ENCODE data around the gene NEO1. TPM values are rescaled to one million over a fixed set of nuclear protein-coding genes. Genes with fewer than 3 reads are reported as not detected.

Gene NEO1
- total and polyA plus RNA-seq, 2 of the 13 experiments (the other 11 are each of a cell fraction or from before 2014, with no cell fraction given): 8.4 to 11.0 TPM

DNA sequence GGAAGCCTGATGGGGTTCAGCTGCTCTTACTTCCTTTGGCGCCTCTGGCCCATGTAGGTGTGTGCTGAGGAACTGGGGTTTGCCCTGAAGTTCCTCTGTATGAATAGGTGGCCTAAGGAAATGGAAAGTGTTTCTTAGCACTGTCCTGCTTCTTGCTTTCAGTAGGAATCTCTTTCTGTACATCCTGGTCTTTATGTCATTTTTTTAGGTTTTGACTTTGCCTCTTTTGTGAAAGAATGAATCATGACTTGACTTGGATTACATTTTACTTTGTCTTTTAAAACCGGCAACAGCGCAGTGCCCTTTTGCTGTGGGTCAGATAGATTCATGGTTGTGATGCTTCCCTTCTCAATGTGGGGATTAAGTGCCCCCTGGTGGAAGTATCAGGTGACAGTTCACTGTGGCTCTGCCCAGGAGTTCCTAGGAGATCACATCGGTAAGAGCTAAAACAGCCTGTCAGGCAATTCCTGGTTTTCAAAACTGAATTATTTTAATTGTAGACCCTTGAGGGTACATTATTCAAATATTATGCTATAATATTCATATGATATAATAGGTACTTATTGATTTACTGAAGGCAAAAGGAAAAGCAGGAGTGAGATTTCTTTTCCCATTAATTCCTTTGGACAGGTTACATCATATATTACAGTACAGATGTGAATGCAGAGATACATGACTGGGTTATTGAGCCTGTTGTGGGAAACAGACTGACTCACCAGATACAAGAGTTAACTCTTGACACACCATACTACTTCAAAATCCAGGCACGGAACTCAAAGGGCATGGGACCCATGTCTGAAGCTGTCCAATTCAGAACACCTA, 221.1 kb downstream of the NEO1 start:
- Histone ChIP-seq H3K4me1 (ENCODE audit: insufficient read depth, low read length) (peaks cover 20% of the 10 kb centered on the region), H3K27me3 (ENCODE audit: control insufficient read depth in 1 of 2, insufficient read depth in 2 of 2, low read length in 2 of 2) (no peaks in the 10 kb centered on the region), H2AFZ (ENCODE audit: low read length) (no peak overlapping the region), H3K4me3 (replicated peaks in 1 of 3; ENCODE audit: insufficient read depth in 1 of 3, low read depth in 2 of 3, low read length in 3 of 3) (no peak overlapping the region), H3K4me2 (ENCODE audit: low read depth, low read length) (no peak overlapping the region), H3K9ac (ENCODE audit: insufficient read depth, low read depth, low read length) (no peak overlapping the region), H3K9me3 (ENCODE audit: low read length) (no peaks in the 10 kb centered on the region), H3K79me2 (ENCODE audit: insufficient read depth, low read length) (no peaks in the 10 kb centered on the region), H3K36me3 (replicated peaks in 1 of 2; ENCODE audit: control insufficient read depth in 1 of 2, insufficient read depth in 2 of 2, low read length in 2 of 2) (no peaks in the 10 kb centered on the region; a peak in 1 of 5 replicates), H4K20me1 (ENCODE audit: insufficient read depth, low read length) (no peaks in the 10 kb centered on the region), H3K27ac (ENCODE audit: extremely low read length, insufficient read depth, low read length) (no peak overlapping the region)
- intact Hi-C loops (cut with micrococcal nuclease; ENCODE audit: unreplicated experiment) (loop anchor here (1.0 kb wide), 1 partner anchor 32 kb away; no protein-coding TSS in a partner anchor), in situ Hi-C loops (cut with HindIII; ENCODE audit: extremely low pct_ligation_motif_present, low pct_unique_long_range_greater_than_20kb) (no loop called here)
- DNase-seq (ENCODE audit: low spot score) (peak; percentile 42), FAIRE-seq (peak; percentile 81), ATAC-seq (peak; percentile 82)
- peak; percentile 77 for TF ChIP-seq SMC3 (IDR thresholded peaks at IDR 0.05; ENCODE audit: low read length)
- peak; percentile 66; the same call in 1 of the 2 replicates for TF ChIP-seq SIX1 (CRISPR knock-in tag; IDR thresholded peaks at IDR 0.05; ENCODE audit: borderline replicate concordance)
- TF ChIP-seq RAD21 (CRISPR knock-in tag; IDR thresholded peaks at IDR 0.05): 0 out of 2 replicates have a peak, but pooled peaks have one; percentile 28
- TF ChIP-seq STAG1 (CRISPR knock-in tag; IDR thresholded peaks at IDR 0.05): peak; percentile 68
- TF ChIP-seq, protein P1, sequence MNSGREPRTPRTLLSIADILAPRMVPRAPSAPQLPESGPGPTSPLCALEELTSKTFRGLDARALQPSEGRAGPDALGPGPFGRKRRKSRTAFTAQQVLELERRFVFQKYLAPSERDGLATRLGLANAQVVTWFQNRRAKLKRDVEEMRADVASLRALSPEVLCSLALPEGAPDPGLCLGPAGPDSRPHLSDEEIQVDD (CRISPR knock-in tag; IDR thresholded peaks at IDR 0.05; ENCODE audit: borderline replicate concordance): no peak
- no peak for TF ChIP-seq MLLT10 (CRISPR knock-in tag; IDR thresholded peaks at IDR 0.05)
- peak; percentile 77 for TF ChIP-seq CTCF (CRISPR knock-in tag; IDR thresholded peaks at IDR 0.05)
- ChIA-PET POLR2A (no interaction called here), CTCF (ENCODE audit: low intra/inter-chr PET ratio, low total read pairs) (interaction anchor here (0.8 to 3.1 kb wide), 3 partner anchors 29 to 551 kb away, joined by 3 to 32 read pairs (median 3); no protein-coding TSS in a partner anchor)
- no TSS peak for BruUV-seq (replicated peaks)
- WGBS (ENCODE audit: low lambda C conversion rate): 46% methylated on average over 5 of the region's 5 CpGs
